ENCODE results near the gene GMPPA.

GMPPA gene

DNA sequence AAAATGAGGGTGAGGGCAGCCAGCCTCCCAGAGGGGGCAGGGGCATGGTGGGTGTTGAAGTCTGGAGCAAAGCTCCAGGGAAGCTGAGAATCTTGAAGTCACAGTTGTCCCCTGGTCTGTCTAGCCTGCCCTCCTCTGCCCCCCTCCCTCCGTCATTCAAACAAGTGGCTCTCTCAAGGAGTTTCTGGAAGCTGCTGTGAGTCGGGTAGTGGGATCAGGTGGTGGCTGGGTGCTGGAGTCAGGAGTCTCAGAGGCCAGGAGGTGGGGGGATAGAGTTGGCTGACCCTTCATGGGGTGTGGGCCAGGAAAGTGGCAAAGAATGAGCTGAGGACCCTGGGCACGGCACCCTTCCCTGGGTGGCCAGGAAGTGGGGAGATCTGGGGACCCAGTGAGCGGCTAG is 15.1 kb downstream of the GMPPA start (continued):
- TF ChIP-seq, protein P1, sequence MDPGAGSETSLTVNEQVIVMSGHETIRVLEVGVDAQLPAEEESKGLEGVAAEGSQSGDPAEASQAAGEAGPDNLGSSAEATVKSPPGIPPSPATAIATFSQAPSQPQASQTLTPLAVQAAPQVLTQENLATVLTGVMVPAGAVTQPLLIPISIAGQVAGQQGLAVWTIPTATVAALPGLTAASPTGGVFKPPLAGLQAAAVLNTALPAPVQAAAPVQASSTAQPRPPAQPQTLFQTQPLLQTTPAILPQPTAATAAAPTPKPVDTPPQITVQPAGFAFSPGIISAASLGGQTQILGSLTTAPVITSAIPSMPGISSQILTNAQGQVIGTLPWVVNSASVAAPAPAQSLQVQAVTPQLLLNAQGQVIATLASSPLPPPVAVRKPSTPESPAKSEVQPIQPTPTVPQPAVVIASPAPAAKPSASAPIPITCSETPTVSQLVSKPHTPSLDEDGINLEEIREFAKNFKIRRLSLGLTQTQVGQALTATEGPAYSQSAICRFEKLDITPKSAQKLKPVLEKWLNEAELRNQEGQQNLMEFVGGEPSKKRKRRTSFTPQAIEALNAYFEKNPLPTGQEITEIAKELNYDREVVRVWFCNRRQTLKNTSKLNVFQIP (CRISPR knock-in tag; IDR thresholded peaks at IDR 0.05; ENCODE audit: borderline replicate concordance, low read depth) = no peak
- TF ChIP-seq PPARA (CRISPR knock-in tag; IDR thresholded peaks at IDR 0.05; ENCODE audit: borderline replicate concordance) = no peak
- TF ChIP-seq ZFP30 (CRISPR knock-in tag; IDR thresholded peaks at IDR 0.05) = no peak
- no peak for TF ChIP-seq ZFP3 (CRISPR knock-in tag; IDR thresholded peaks at IDR 0.05)
- TF ChIP-seq, protein P2, sequence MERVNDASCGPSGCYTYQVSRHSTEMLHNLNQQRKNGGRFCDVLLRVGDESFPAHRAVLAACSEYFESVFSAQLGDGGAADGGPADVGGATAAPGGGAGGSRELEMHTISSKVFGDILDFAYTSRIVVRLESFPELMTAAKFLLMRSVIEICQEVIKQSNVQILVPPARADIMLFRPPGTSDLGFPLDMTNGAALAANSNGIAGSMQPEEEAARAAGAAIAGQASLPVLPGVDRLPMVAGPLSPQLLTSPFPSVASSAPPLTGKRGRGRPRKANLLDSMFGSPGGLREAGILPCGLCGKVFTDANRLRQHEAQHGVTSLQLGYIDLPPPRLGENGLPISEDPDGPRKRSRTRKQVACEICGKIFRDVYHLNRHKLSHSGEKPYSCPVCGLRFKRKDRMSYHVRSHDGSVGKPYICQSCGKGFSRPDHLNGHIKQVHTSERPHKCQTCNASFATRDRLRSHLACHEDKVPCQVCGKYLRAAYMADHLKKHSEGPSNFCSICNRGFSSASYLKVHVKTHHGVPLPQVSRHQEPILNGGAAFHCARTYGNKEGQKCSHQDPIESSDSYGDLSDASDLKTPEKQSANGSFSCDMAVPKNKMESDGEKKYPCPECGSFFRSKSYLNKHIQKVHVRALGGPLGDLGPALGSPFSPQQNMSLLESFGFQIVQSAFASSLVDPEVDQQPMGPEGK (CRISPR knock-in tag; IDR thresholded peaks at IDR 0.05; ENCODE audit: borderline replicate concordance) = no peak
- TF ChIP-seq ZNF70 (CRISPR knock-in tag; IDR thresholded peaks at IDR 0.05) = no peak
- no peak for TF ChIP-seq SNAI2 (CRISPR knock-in tag; IDR thresholded peaks at IDR 0.05)

DNA sequence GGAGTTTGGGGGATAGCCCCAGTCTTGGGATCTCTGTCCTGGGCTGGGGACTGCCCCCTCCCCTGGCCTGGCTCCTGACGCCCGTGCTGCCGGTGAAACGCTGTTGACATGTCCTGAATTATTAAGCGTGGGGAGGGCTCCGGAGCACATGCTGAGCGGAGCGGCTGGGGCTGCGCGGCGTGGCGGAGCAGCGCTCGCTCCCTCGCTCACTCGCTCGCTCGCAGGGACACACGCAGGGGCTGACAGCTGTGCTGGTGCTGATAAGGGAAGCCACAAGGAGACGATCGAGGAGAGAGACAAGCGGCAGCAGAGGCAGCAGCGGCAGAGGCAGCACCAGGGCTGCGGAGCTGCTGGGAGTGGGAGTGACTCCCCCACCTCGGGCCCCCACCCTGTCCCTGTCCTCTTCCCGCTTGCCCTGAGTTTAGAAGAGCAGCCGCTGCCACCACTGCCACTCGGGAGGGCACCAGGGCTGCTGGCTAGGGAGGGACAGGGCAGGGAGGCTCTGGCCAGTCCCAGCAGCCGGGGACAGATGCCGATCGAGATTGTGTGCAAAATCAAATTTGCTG is 15.6 kb downstream of the GMPPA start, which contains the start of gene ASIC4:
ASIC4 (plus strand) TSS at position 287 of the 566 bp plus-strand sequence; CDS start at position 530, 243 bp downstream.
- ATAC-seq = peak; percentile 14
- TF ChIP-seq, protein P1 (CRISPR knock-in tag; IDR thresholded peaks at IDR 0.05; ENCODE audit: borderline replicate concordance, low read depth) = no peak
- TF ChIP-seq TCF4 (CRISPR knock-in tag; IDR thresholded peaks at IDR 0.05; ENCODE audit: borderline replicate concordance) = peak; percentile 38; the same call in 1 of the 2 replicates

DNA sequence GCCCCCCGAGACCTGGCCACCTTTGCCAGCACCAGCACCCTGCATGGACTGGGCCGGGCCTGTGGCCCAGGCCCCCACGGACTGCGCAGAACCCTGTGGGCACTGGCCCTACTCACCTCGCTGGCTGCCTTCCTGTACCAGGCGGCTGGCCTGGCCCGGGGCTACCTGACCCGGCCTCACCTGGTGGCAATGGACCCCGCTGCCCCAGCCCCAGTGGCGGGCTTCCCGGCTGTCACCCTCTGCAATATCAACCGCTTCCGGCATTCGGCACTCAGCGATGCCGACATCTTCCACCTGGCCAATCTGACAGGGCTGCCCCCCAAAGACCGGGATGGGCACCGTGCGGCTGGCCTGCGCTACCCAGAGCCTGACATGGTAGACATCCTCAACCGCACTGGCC is 16.1 kb downstream of the GMPPA start:
- ATAC-seq = peak; percentile 1; the same call in 1 of the 3 replicates
- TF ChIP-seq OSR1 (CRISPR knock-in tag; IDR thresholded peaks at IDR 0.05) = no peak

DNA sequence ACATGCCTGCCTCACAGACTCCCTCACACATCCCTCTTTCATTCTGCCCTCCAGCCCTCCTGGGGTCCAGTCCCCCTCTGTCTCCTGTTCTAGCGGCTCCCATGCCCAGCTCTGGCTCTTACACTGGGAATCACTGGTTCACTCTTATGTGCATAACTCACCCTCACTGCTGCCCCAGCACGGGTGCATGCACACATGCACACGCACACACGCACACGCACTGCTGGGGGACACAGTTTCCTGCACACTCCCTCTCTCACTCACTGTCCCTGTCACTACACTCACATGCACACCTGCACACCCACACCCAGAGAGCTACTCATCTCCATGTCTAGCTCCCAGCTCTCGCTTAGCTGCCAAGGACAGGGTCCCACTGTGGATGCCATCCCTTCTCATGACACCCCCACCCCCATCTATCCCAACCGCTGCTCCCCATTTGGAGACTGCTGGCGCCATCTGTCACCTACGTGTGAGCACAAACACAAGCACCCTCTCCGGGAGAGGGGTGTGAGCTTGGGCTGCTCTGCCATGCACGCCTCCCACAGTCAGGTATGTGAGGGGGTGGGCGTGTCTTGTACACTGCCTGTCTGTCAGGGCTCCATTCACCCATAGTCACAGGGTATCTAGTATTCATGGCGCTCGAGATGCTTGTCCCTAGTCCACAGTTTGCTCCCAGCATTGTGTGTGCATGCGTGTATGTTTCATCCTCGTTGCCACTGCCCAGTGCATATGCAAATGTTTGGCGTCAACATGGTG is 17.4 kb downstream of the GMPPA start:
- no peak for ATAC-seq
- TF ChIP-seq, protein P3, sequence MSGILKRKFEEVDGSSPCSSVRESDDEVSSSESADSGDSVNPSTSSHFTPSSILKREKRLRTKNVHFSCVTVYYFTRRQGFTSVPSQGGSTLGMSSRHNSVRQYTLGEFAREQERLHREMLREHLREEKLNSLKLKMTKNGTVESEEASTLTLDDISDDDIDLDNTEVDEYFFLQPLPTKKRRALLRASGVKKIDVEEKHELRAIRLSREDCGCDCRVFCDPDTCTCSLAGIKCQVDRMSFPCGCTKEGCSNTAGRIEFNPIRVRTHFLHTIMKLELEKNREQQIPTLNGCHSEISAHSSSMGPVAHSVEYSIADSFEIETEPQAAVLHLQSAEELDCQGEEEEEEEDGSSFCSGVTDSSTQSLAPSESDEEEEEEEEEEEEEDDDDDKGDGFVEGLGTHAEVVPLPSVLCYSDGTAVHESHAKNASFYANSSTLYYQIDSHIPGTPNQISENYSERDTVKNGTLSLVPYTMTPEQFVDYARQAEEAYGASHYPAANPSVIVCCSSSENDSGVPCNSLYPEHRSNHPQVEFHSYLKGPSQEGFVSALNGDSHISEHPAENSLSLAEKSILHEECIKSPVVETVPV (CRISPR knock-in tag; IDR thresholded peaks at IDR 0.05) = no peak
- TF ChIP-seq TOX (CRISPR knock-in tag; IDR thresholded peaks at IDR 0.05; ENCODE audit: borderline replicate concordance) = no peak
- no peak for TF ChIP-seq SNAI2 (CRISPR knock-in tag; IDR thresholded peaks at IDR 0.05)
- no peak for TF ChIP-seq GLIS3 (CRISPR knock-in tag; IDR thresholded peaks at IDR 0.05)
- TF ChIP-seq OSR1 (CRISPR knock-in tag; IDR thresholded peaks at IDR 0.05) = no peak
- no peak for TF ChIP-seq ZNF8 (CRISPR knock-in tag; IDR thresholded peaks at IDR 0.05)
- no peak for TF ChIP-seq ZNF565 (CRISPR knock-in tag; conservative IDR thresholded peaks at IDR 0.05; ENCODE audit: low read depth)

DNA sequence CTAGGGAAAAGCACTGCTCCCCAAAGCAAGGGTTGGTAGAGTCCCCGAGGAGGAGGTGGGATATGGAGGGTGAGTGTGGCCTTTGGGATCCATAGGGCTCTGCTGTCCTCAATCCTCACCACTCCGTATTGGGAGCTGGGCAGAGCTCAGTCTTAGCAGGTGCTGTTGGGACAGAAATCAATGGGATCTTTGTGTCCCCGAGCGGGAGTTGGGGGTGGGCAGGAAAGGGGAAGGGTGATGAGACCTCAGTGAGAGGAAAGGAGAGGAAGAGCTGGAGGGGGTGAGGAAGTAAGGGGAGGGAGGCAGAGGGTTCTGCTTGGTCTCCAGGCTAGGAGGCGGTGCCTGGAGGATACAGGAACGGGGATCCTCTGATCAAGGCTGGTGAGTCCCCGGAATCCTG is 18.2 kb downstream of the GMPPA start:
- no peak for ATAC-seq
- TF ChIP-seq TOX (CRISPR knock-in tag; IDR thresholded peaks at IDR 0.05; ENCODE audit: borderline replicate concordance) (no peak), GLIS3 (CRISPR knock-in tag; IDR thresholded peaks at IDR 0.05) (no peak), RARB (CRISPR knock-in tag; IDR thresholded peaks at IDR 0.05) (no peak), ZNF8 (CRISPR knock-in tag; IDR thresholded peaks at IDR 0.05) (no peak), PPARA (CRISPR knock-in tag; IDR thresholded peaks at IDR 0.05; ENCODE audit: borderline replicate concordance) (no peak), ISL1 (CRISPR knock-in tag; IDR thresholded peaks at IDR 0.05) (no peak), ZNF565 (CRISPR knock-in tag; conservative IDR thresholded peaks at IDR 0.05; ENCODE audit: low read depth) (no peak), ESRRG (CRISPR knock-in tag; IDR thresholded peaks at IDR 0.05) (no peak)
- TF ChIP-seq, protein P4, sequence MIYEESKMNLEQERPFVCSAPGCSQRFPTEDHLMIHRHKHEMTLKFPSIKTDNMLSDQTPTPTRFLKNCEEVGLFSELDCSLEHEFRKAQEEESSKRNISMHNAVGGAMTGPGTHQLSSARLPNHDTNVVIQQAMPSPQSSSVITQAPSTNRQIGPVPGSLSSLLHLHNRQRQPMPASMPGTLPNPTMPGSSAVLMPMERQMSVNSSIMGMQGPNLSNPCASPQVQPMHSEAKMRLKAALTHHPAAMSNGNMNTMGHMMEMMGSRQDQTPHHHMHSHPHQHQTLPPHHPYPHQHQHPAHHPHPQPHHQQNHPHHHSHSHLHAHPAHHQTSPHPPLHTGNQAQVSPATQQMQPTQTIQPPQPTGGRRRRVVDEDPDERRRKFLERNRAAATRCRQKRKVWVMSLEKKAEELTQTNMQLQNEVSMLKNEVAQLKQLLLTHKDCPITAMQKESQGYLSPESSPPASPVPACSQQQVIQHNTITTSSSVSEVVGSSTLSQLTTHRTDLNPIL (CRISPR knock-in tag; IDR thresholded peaks at IDR 0.05; ENCODE audit: low read depth) = no peak
